ENCODE data around the gene ENPP5. TPM values are rescaled to one million over a fixed set of nuclear protein-coding genes. Genes with fewer than 3 reads are reported as not detected.

ENPP5 gene
- total RNA-seq, 6 experiments from 2014 or later = not detected

DNA sequence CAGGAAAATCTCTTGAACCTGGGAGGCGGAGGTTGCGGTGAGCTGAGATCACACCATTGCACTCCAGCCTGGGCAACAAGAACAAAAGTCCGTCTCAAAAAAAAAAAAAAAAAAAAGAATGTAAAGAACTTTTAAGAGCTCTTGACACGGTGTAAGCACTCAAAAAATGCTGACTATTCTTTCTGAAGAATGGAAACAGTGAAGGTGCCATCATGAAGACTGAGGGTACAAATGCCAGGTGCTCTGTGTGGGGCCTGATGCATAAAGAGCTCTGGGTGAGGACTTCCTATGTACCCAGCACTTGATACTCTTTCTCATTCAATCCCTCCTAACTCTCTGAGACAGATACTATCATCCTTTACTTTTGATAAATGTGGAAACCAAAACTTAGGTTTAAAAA lies 45.0 kb upstream of the ENPP5 start:
- Mint-ChIP-seq H3K4me3 (no peak overlapping the region), H3K27ac (no peak overlapping the region), H3K9me3 (peaks cover 24% of the 10 kb centered on the region), H3K4me1 (ENCODE audit: low read depth) (no peaks in the 10 kb centered on the region), H3K36me3 (ENCODE audit: low read depth) (no peaks in the 10 kb centered on the region), H3K27me3 (ENCODE audit: insufficient read depth) (peaks cover 1% of the 10 kb centered on the region; the same call in 1 of the 2 replicates)
- no peak for DNase-seq
- TF ChIP-seq CTCF (IDR thresholded peaks at IDR 0.05) = no peak

GRCh38 chr6:46215213-46215612 lies 44.4 kb upstream of the ENPP5 start:
- Mint-ChIP-seq H3K27me3 (ENCODE audit: insufficient read depth) (peaks cover 1% of the 10 kb centered on the region; the same call in 1 of the 2 replicates), H3K4me1 (ENCODE audit: low read depth) (no peaks in the 10 kb centered on the region), H3K36me3 (ENCODE audit: low read depth) (no peaks in the 10 kb centered on the region), H3K9me3 (peaks cover 30% of the 10 kb centered on the region), H3K4me3 (no peak overlapping the region), H3K27ac (no peak overlapping the region)
- no peak for DNase-seq
- TF ChIP-seq CTCF (IDR thresholded peaks at IDR 0.05) = no peak

DNA sequence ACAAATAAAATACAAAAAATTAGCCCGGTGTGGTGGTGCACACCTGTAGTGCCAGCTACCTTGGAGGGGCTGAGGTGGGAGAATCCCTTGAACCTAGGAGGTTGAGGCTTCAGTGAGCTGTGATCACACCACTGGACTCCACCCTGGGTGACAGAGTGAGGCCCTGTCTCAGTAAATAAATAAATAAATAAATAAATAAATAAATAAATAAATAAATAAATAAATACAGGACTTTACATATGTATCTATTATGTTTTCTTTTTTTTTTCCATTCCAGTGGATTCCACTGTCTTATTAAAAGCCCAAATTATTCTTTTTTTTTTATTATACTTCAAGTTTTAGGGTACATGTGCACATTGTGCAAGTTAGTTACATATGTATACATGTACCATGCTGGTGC lies 41.1 kb upstream of the ENPP5 start:
- Mint-ChIP-seq H3K9me3 (peaks cover 42% of the 10 kb centered on the region), H3K27me3 (ENCODE audit: insufficient read depth) (peaks cover 1% of the 10 kb centered on the region; the same call in 1 of the 2 replicates), H3K36me3 (ENCODE audit: low read depth) (no peaks in the 10 kb centered on the region), H3K27ac (no peak overlapping the region), H3K4me3 (no peak overlapping the region), H3K4me1 (ENCODE audit: low read depth) (no peaks in the 10 kb centered on the region)
- no peak for DNase-seq
- TF ChIP-seq CTCF (IDR thresholded peaks at IDR 0.05) = no peak

DNA sequence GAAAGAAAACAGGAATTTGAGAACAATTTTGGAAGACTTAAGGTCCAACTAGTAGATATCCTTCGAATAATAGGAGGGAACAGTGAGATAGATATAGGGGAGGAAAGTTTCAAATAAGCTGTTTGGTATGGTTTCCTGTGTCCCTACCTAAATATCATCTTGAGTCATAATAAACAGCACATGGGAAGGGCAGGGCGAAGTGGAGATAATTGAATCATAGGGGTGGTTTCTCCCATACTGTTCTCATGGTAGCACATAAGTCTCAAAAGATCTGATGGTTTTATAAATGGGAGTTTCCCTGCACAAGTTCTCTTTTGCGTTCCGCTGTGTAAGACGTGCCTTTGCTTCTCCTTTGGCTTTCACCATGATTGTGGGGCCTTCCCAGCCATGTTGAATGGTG lies 39.5 kb upstream of the ENPP5 start:
- Mint-ChIP-seq H3K9me3 (peaks cover 48% of the 10 kb centered on the region), H3K27ac (no peak overlapping the region), H3K4me3 (no peak overlapping the region), H3K27me3 (ENCODE audit: insufficient read depth) (peaks cover 1% of the 10 kb centered on the region; the same call in 1 of the 2 replicates), H3K36me3 (ENCODE audit: low read depth) (no peaks in the 10 kb centered on the region), H3K4me1 (ENCODE audit: low read depth) (no peaks in the 10 kb centered on the region)
- no peak for TF ChIP-seq CTCF (IDR thresholded peaks at IDR 0.05)
- no peak for DNase-seq

GRCh38 chr6:46208303-46208702 lies 37.5 kb upstream of the ENPP5 start:
- H3K36me3 Mint-ChIP-seq (ENCODE audit: low read depth) = no peaks in the 10 kb centered on the region
- no peak for DNase-seq
- H3K27me3 Mint-ChIP-seq (ENCODE audit: insufficient read depth) = no peaks in the 10 kb centered on the region
- H3K4me1 Mint-ChIP-seq (ENCODE audit: low read depth) = no peaks in the 10 kb centered on the region
- no peak for TF ChIP-seq CTCF (IDR thresholded peaks at IDR 0.05)
- H3K4me3 Mint-ChIP-seq = no peak overlapping the region
- peaks cover 53% of the 10 kb centered on the region for H3K9me3 Mint-ChIP-seq
- no peak overlapping the region for H3K27ac Mint-ChIP-seq

DNA sequence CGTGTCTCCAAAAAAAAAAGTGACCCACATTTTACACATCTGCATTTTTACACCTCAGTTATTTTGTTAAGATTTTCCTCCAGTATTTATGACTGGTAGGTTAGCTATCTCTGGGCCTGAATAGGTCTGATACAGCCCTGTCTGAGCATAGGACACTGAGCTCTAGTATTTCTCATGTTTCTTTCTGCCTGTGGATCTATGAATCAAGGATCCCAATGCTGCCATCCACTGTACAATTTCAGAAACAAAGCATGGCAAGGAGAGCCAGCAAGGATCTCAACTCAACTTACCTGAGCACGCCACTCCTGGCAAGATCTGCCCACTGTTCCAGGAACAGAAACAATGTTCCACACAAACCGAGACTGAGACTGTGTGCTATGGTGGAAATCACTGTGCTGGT lies 36.4 kb upstream of the ENPP5 start:
- H3K27me3 Mint-ChIP-seq (ENCODE audit: insufficient read depth) = no peaks in the 10 kb centered on the region
- no peaks in the 10 kb centered on the region for H3K4me1 Mint-ChIP-seq (ENCODE audit: low read depth)
- no peak for DNase-seq
- no peak overlapping the region for H3K4me3 Mint-ChIP-seq
- H3K36me3 Mint-ChIP-seq (ENCODE audit: low read depth) = no peaks in the 10 kb centered on the region
- H3K9me3 Mint-ChIP-seq = peaks cover 53% of the 10 kb centered on the region
- TF ChIP-seq CTCF (IDR thresholded peaks at IDR 0.05) = no peak
- H3K27ac Mint-ChIP-seq = no peak overlapping the region

All from HFFc6 (cell line).